SH-SY5Y (cell line): ENCODE measurements around the gene VTN.

Experiments used
- GATA2 ChIP-seq: IDR thresholded peaks from 2 replicates; pipeline ENCODE4 v1.6.1; 2011; ENCODE audit warnings: mild to moderate bottlenecking, low read depth, low read length
- GATA3 ChIP-seq: IDR thresholded peaks from 2 replicates; pipeline ENCODE4 v1.6.1; 2011; ENCODE audit warnings: low read depth, mild to moderate bottlenecking, low read length, moderate library complexity

DNA sequence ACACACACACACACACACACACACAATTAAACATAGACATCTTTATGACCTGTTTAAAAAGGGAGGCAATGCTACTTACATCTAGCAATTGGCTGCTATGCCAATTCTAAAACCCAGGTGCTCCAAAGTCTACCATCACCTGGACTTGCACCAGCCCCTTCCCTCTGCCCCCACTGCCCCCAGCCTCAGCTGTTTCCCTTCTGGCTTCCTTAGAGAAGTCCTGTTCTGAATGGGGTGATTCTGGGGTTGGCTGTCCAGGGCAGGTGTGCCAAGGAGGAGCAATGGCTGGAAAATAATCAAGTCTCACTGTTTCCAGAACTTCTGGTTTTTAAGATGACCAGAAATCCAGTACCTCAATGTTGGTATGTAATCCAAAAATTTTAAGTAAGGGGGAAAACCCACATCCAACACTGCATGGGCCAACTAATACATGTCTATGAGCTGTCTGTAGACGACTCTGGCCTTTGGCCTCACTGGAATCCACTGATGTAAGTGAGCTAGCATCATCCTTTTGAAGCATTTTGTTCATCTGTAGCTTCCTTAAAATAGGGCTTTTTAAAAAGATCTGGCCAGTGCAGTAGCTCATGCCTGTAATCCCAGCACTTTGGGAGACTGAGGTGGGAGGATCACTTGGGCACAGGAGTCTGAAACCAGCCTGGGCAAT is 36.9 kb downstream of the VTN start:
- TF ChIP-seq GATA2 (no peak), GATA3 (no peak)
